ENCODE measurements around the gene SKAP2. TPM values are rescaled to one million over a fixed set of nuclear protein-coding genes. Genes with fewer than 3 reads are reported as not detected.

The SKAP2 gene
- total and polyA plus RNA-seq, 2 experiments from 2014 or later, result 2.5 to 4.4 TPM

DNA sequence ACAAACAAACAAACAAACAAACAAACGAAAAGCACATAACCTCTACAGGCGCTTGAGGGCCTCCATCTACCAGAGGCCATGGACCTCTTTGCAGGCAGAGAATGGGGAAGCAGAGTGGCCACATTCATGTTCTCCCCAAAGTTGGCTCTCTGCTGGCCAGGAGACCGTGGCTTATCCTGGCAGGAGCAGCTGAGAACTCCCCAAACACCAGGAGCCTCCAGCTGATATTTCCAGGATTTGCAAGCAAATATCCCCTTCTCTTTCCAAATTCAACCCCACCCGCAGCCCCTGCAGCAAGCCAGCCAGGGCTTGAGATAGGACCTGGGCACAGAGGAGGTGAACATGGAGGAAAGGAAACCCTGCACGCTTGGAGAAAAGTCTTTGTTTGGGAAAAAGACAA, 240.0 kb downstream of the SKAP2 start (continued):
- TF ChIP-seq, protein P1, sequence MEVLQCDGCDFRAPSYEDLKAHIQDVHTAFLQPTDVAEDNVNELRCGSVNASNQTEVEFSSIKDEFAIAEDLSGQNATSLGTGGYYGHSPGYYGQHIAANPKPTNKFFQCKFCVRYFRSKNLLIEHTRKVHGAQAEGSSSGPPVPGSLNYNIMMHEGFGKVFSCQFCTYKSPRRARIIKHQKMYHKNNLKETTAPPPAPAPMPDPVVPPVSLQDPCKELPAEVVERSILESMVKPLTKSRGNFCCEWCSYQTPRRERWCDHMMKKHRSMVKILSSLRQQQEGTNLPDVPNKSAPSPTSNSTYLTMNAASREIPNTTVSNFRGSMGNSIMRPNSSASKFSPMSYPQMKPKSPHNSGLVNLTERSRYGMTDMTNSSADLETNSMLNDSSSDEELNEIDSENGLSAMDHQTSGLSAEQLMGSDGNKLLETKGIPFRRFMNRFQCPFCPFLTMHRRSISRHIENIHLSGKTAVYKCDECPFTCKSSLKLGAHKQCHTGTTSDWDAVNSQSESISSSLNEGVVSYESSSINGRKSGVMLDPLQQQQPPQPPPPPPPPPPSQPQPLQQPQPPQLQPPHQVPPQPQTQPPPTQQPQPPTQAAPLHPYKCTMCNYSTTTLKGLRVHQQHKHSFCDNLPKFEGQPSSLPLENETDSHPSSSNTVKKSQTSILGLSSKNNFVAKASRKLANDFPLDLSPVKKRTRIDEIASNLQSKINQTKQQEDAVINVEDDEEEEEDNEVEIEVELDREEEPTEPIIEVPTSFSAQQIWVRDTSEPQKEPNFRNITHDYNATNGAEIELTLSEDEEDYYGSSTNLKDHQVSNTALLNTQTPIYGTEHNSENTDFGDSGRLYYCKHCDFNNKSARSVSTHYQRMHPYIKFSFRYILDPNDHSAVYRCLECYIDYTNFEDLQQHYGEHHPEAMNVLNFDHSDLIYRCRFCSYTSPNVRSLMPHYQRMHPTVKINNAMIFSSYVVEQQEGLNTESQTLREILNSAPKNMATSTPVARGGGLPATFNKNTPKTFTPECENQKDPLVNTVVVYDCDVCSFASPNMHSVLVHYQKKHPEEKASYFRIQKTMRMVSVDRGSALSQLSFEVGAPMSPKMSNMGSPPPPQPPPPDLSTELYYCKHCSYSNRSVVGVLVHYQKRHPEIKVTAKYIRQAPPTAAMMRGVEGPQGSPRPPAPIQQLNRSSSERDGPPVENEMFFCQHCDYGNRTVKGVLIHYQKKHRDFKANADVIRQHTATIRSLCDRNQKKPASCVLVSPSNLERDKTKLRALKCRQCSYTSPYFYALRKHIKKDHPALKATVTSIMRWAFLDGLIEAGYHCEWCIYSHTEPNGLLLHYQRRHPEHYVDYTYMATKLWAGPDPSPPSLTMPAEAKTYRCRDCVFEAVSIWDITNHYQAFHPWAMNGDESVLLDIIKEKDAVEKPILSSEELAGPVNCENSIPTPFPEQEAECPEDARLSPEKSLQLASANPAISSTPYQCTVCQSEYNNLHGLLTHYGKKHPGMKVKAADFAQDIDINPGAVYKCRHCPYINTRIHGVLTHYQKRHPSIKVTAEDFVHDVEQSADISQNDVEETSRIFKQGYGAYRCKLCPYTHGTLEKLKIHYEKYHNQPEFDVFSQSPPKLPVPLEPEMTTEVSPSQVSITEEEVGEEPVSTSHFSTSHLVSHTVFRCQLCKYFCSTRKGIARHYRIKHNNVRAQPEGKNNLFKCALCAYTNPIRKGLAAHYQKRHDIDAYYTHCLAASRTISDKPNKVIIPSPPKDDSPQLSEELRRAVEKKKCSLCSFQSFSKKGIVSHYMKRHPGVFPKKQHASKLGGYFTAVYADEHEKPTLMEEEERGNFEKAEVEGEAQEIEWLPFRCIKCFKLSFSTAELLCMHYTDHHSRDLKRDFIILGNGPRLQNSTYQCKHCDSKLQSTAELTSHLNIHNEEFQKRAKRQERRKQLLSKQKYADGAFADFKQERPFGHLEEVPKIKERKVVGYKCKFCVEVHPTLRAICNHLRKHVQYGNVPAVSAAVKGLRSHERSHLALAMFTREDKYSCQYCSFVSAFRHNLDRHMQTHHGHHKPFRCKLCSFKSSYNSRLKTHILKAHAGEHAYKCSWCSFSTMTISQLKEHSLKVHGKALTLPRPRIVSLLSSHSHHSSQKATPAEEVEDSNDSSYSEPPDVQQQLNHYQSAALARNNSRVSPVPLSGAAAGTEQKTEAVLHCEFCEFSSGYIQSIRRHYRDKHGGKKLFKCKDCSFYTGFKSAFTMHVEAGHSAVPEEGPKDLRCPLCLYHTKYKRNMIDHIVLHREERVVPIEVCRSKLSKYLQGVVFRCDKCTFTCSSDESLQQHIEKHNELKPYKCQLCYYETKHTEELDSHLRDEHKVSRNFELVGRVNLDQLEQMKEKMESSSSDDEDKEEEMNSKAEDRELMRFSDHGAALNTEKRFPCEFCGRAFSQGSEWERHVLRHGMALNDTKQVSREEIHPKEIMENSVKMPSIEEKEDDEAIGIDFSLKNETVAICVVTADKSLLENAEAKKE (CRISPR knock-in tag; IDR thresholded peaks at IDR 0.05), result no peak
- no peak for TF ChIP-seq JUNB (IDR thresholded peaks at IDR 0.05; ENCODE audit: unreplicated experiment)
- no peak for TF ChIP-seq EZH2phosphoT487 (IDR thresholded peaks at IDR 0.05; ENCODE audit: unreplicated experiment)
- TF ChIP-seq ZNF331 (CRISPR knock-in tag; IDR thresholded peaks at IDR 0.05; ENCODE audit: low read depth), result no peak
- TF ChIP-seq NANOG (IDR thresholded peaks at IDR 0.05; ENCODE audit: borderline replicate concordance), result no peak
- no peak for TF ChIP-seq CREB1 (CRISPR knock-in tag; IDR thresholded peaks at IDR 0.05; ENCODE audit: low read depth)
- TF ChIP-seq ZNF114 (CRISPR knock-in tag; IDR thresholded peaks at IDR 0.05), result no peak
- TF ChIP-seq STAT1 (IDR thresholded peaks at IDR 0.05; ENCODE audit: unreplicated experiment), result no peak
- TF ChIP-seq EZH2 (IDR thresholded peaks at IDR 0.05; ENCODE audit: low read depth, unreplicated experiment), result no peak
- TF ChIP-seq, protein P2, sequence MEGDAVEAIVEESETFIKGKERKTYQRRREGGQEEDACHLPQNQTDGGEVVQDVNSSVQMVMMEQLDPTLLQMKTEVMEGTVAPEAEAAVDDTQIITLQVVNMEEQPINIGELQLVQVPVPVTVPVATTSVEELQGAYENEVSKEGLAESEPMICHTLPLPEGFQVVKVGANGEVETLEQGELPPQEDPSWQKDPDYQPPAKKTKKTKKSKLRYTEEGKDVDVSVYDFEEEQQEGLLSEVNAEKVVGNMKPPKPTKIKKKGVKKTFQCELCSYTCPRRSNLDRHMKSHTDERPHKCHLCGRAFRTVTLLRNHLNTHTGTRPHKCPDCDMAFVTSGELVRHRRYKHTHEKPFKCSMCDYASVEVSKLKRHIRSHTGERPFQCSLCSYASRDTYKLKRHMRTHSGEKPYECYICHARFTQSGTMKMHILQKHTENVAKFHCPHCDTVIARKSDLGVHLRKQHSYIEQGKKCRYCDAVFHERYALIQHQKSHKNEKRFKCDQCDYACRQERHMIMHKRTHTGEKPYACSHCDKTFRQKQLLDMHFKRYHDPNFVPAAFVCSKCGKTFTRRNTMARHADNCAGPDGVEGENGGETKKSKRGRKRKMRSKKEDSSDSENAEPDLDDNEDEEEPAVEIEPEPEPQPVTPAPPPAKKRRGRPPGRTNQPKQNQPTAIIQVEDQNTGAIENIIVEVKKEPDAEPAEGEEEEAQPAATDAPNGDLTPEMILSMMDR (conservative IDR thresholded peaks at IDR 0.05; ENCODE audit: low read depth in 2 of 2), result no peak
- TF ChIP-seq, protein P3, sequence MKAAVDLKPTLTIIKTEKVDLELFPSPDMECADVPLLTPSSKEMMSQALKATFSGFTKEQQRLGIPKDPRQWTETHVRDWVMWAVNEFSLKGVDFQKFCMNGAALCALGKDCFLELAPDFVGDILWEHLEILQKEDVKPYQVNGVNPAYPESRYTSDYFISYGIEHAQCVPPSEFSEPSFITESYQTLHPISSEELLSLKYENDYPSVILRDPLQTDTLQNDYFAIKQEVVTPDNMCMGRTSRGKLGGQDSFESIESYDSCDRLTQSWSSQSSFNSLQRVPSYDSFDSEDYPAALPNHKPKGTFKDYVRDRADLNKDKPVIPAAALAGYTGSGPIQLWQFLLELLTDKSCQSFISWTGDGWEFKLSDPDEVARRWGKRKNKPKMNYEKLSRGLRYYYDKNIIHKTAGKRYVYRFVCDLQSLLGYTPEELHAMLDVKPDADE (IDR thresholded peaks at IDR 0.05), result no peak

Measured in GM23338 (cell line).